Measurements from ENCODE around the gene PPCS.

Gene PPCS

GRCh38 chr1:42439940-42440339, 16.4 kb upstream of the PPCS start:
- H3K4me3 ChIP-seq, result no peak overlapping the region
- no peak overlapping the region for H3K9ac ChIP-seq
- no peak overlapping the region for H3K27ac ChIP-seq
- H4K20me1 ChIP-seq, result no peaks in the 10 kb centered on the region
- no peaks in the 10 kb centered on the region for H3K9me3 ChIP-seq (replicated peaks in 1 of 11)
- H3K36me3 ChIP-seq, result no peaks in the 10 kb centered on the region
- TF ChIP-seq Cebpa-rat (IDR thresholded peaks at IDR 0.05), result no peak
- no peaks in the 10 kb centered on the region for H3K27me3 ChIP-seq
- H3K4me2 ChIP-seq, result no peak overlapping the region
- H3K4me1 ChIP-seq, result peaks cover 0 to 24% (median 2%) of the 10 kb centered on the region in 10 experiments; a peak in 9 of 20 replicates

- H3K27ac ChIP-seq, result peak overlapping the region in 1 of 11 experiments; percentile 36; a peak in 1 of 22 replicates
- H3K4me1 ChIP-seq, result peaks cover 0 to 10% (median 0%) of the 10 kb centered on the region in 10 experiments; a peak in 7 of 20 replicates
- H3K27me3 ChIP-seq, result no peaks in the 10 kb centered on the region
- H3K4me3 ChIP-seq, result no peak overlapping the region
- no peak for TF ChIP-seq Cebpa-rat (IDR thresholded peaks at IDR 0.05)
- no peaks in the 10 kb centered on the region for H4K20me1 ChIP-seq
- no peak overlapping the region for H3K9ac ChIP-seq
- peak overlapping the region in 2 of 11 experiments; percentile 1 to 5; a peak in 2 of 22 replicates for H3K4me2 ChIP-seq
- H3K36me3 ChIP-seq, result no peaks in the 10 kb centered on the region
- no peaks in the 10 kb centered on the region for H3K9me3 ChIP-seq (replicated peaks in 1 of 11)
These were observed 13.7 kb upstream of the PPCS start for GRCh38 chr1:42442662-42443061.

- H3K4me3 ChIP-seq, result no peak overlapping the region
- no peak overlapping the region for H3K9ac ChIP-seq
- no peaks in the 10 kb centered on the region for H3K36me3 ChIP-seq
- no peak overlapping the region for H3K27ac ChIP-seq
- H3K9me3 ChIP-seq (replicated peaks in 1 of 11), result no peaks in the 10 kb centered on the region
- H3K27me3 ChIP-seq, result no peaks in the 10 kb centered on the region
- peaks cover 0 to 4% (median 0%) of the 10 kb centered on the region in 10 experiments; a peak in 1 of 20 replicates for H3K4me1 ChIP-seq
- no peaks in the 10 kb centered on the region for H4K20me1 ChIP-seq
- no peak for TF ChIP-seq Cebpa-rat (IDR thresholded peaks at IDR 0.05)
- no peak overlapping the region for H3K4me2 ChIP-seq
These were observed 7.1 kb upstream of the PPCS start for GRCh38 chr1:42449256-42449655.

GRCh38 chr1:42450061-42450460, 6.3 kb upstream of the PPCS start:
- Histone ChIP-seq H3K4me2 (no peak overlapping the region), H3K27ac (no peak overlapping the region), H4K20me1 (no peaks in the 10 kb centered on the region), H3K27me3 (no peaks in the 10 kb centered on the region), H3K4me1 (peaks cover 1 to 6% (median 2%) of the 10 kb centered on the region in 10 experiments; a peak in 15 of 20 replicates), H3K36me3 (no peaks in the 10 kb centered on the region), H3K9me3 (replicated peaks in 1 of 11) (no peaks in the 10 kb centered on the region), H3K4me3 (no peak overlapping the region), H3K9ac (no peak overlapping the region)
- no peak for TF ChIP-seq Cebpa-rat (IDR thresholded peaks at IDR 0.05)

DNA sequence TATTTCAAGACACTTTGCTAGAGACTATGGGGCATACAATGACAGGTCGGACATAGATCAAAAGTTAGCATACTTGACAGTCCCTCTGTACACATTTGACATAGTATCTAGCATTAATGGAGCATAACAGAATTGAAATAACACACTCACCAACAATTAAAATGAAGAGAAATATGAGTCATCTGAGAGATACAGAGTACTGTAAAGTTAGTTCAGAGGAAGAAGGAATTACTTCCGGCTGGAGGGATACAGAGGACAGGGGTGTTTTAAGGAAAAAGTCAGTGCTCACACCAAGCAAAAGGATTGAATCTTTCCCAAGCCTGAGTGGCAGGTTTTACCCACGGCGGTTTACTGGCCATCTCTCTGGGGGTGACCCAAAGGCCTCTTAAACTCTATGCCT, 3.0 kb upstream of the PPCS start:
- Histone ChIP-seq H3K4me3 (no peak overlapping the region), H3K9ac (no peak overlapping the region), H3K4me2 (no peak overlapping the region), H3K4me1 (peaks cover 21 to 31% (median 25%) of the 10 kb centered on the region in 10 experiments), H3K36me3 (peaks cover 4 to 12% (median 7%) of the 10 kb centered on the region in 11 experiments; a peak in 20 of 22 replicates), H3K27me3 (no peaks in the 10 kb centered on the region), H4K20me1 (no peaks in the 10 kb centered on the region), H3K27ac (no peak overlapping the region), H3K9me3 (replicated peaks in 1 of 11) (no peaks in the 10 kb centered on the region)
- no peak for TF ChIP-seq Cebpa-rat (IDR thresholded peaks at IDR 0.05)

- no peak overlapping the region for H3K9ac ChIP-seq
- no peak overlapping the region for H3K4me2 ChIP-seq
- no peaks in the 10 kb centered on the region for H4K20me1 ChIP-seq
- H3K36me3 ChIP-seq, result peaks cover 14 to 22% (median 17%) of the 10 kb centered on the region in 11 experiments
- no peak overlapping the region for H3K27ac ChIP-seq
- H3K27me3 ChIP-seq, result no peaks in the 10 kb centered on the region
- no peak overlapping the region for H3K4me3 ChIP-seq
- no peak for TF ChIP-seq Cebpa-rat (IDR thresholded peaks at IDR 0.05)
- no peaks in the 10 kb centered on the region for H3K9me3 ChIP-seq (replicated peaks in 1 of 11)
- peaks cover 21 to 32% (median 27%) of the 10 kb centered on the region in 10 experiments for H3K4me1 ChIP-seq
These were observed 1.9 kb upstream of the PPCS start for GRCh38 chr1:42454403-42454802.

GRCh38 chr1:42456754-42457089, 379 bp downstream of the PPCS start:
- peak overlapping the region; percentile 71 to 86 (median 78) for H3K4me3 ChIP-seq
- TF ChIP-seq Cebpa-rat (IDR thresholded peaks at IDR 0.05), result no peak

DNA sequence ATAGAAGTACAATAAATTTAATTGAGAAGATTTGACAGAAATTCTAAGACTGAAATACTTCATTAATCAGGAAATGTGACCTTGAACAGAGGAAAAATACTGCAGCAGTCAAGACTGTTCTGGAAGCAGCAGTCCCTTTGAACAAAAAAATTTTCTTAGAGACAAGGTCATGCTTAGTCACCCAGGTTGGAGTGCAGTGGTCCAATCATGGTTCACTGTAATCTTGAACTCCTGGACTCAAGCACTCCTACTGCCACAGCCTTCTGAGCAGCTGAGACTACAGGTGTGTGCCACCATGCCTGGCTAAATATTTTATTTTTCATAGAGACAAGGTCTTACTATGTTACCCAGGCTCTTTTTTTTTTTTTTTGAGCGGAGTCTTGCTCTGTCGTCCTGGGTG, 4.9 kb downstream of the PPCS start:
- peak overlapping the region in 8 of 11 experiments; percentile 12 to 96 (median 88); a peak in 15 of 22 replicates for H3K4me2 ChIP-seq
- H3K27ac ChIP-seq, result no peak overlapping the region
- no peak for TF ChIP-seq Cebpa-rat (IDR thresholded peaks at IDR 0.05)
- H3K4me1 ChIP-seq, result peaks cover 33 to 48% (median 44%) of the 10 kb centered on the region in 10 experiments
- H3K4me3 ChIP-seq, result no peak overlapping the region
- peaks cover 30 to 47% (median 37%) of the 10 kb centered on the region in 11 experiments for H3K36me3 ChIP-seq
- no peaks in the 10 kb centered on the region for H3K9me3 ChIP-seq (replicated peaks in 1 of 11)
- peaks cover 0 to 14% (median 10%) of the 10 kb centered on the region in 11 experiments; a peak in 10 of 22 replicates for H3K27me3 ChIP-seq
- no peak overlapping the region for H3K9ac ChIP-seq
- H4K20me1 ChIP-seq, result no peaks in the 10 kb centered on the region; a peak in 1 of 22 replicates

More at GRCh38 chr1:42456754-42457089, 379 bp downstream of the PPCS start:
- Histone ChIP-seq H3K27me3 (no peaks in the 10 kb centered on the region), H3K27ac (peak overlapping the region; percentile 94 to 97 (median 96)), H3K36me3 (peaks cover 30 to 45% (median 37%) of the 10 kb centered on the region in 11 experiments), H3K9me3 (replicated peaks in 1 of 11) (no peaks in the 10 kb centered on the region), H3K4me1 (peaks cover 26 to 44% (median 37%) of the 10 kb centered on the region in 10 experiments), H3K9ac (peak overlapping the region; percentile 92 to 97 (median 94)), H3K4me2 (peak overlapping the region; percentile 78 to 99 (median 90)), H4K20me1 (no peaks in the 10 kb centered on the region; a peak in 1 of 22 replicates)

DNA sequence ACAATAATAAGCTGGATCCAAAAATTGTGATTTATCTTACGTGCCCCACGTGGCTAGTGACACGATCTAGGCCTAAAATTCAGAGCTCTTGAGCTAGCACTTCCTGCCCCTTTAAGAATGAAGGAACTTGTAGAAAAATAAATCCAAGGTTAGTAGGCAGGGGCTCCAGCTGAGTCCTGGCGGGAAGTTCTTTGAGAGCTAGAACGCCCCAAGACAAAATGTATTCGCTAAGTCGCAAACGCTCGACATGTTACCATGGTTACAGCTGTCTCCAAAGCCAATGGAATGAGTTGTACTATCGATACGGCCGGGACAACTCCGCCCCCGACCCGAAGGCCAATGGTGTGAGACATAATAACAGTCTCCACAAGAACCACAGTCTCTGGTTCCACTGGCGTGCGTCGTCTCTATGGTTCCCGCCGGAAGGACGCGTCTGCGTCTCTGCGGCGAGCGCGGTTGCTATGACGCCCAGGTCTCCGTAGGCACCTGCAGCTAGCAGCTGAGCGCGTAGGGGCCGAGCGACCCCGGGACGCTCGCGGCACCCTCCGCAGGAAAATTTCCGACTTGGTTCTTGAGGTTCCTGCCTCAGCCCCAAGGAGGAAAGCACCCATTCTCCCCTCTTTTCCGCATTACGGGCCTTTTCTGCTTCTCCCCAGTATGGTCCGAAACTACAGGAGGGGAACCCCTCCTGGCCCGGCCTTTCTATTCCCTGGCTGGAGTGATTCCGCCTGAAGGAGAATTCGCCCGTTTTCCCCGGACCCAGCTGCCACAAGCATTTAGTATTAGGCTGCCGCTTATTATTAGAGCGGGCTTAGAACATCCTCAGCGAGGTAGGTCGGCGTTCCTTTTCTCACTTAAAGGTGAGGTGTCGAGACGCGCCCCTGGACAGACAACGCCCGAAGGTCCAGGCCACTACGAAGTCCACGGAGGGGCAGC, 6.8 kb downstream of the PPCS start, which contains the start of gene CCDC30:
Gene CCDC30 (plus strand): TSS at position 459 of the 936 bp plus-strand sequence. CDS start 17,266 bp downstream, outside the sequence.
- Histone ChIP-seq H4K20me1 (no peaks in the 10 kb centered on the region; a peak in 1 of 22 replicates), H3K9me3 (replicated peaks in 1 of 11) (no peaks in the 10 kb centered on the region), H3K27me3 (peaks cover 0 to 14% (median 10%) of the 10 kb centered on the region in 11 experiments; a peak in 10 of 22 replicates), H3K4me1 (peaks cover 22 to 36% (median 32%) of the 10 kb centered on the region in 10 experiments), H3K9ac (peak within 1 kb of the TSS; percentile 35 to 71 (median 64); a peak in 21 of 22 replicates), H3K4me2 (peak within 1 kb of the TSS; percentile 80 to 97 (median 89)), H3K27ac (peak within 1 kb of the TSS in 4 of 11 experiments; percentile 19 to 70 (median 40); a peak in 5 of 22 replicates), H3K36me3 (peaks cover 28 to 38% (median 32%) of the 10 kb centered on the region in 11 experiments), H3K4me3 (peak within 1 kb of the TSS; percentile 61 to 81 (median 70))
- no peak for TF ChIP-seq Cebpa-rat (IDR thresholded peaks at IDR 0.05)
